ENCODE data around the gene TYR.
"Not testable (repeated sequence)": the region's sequence is repeated elsewhere in the genome, so short reads cannot be mapped to it uniquely, and the experiment has no call there.

Gene TYR

GRCh38 chr11:89273220-89273619 is 95.5 kb downstream of the TYR start:
- DNase-seq = not testable (repeated sequence)

- DNase-seq = no peak
Observed at GRCh38 chr11:89275966-89276365, 98.3 kb downstream of the TYR start.

GRCh38 chr11:89279176-89279575 is 101.5 kb downstream of the TYR start:
- no peak for DNase-seq

- not testable (repeated sequence) for DNase-seq
Observed at GRCh38 chr11:89281032-89281677, 103.5 kb downstream of the TYR start.

GRCh38 chr11:89286601-89287000 is 108.9 kb downstream of the TYR start:
- DNase-seq = not testable (repeated sequence)

- DNase-seq = not testable (repeated sequence)
Observed at GRCh38 chr11:89288004-89288403, 110.3 kb downstream of the TYR start.

- DNase-seq = no peak
Observed at GRCh38 chr11:89293965-89294679, 116.4 kb downstream of the TYR start.

- not testable (repeated sequence) for DNase-seq
Observed at GRCh38 chr11:89295023-89295422, 117.3 kb downstream of the TYR start.

- not testable (repeated sequence) for DNase-seq
Observed at GRCh38 chr11:89303029-89303428, 125.4 kb downstream of the TYR start.

GRCh38 chr11:89308272-89308671 is 130.6 kb downstream of the TYR start:
- DNase-seq = not testable (repeated sequence)

- not testable (repeated sequence) for DNase-seq
Observed at GRCh38 chr11:89309321-89309985, 131.8 kb downstream of the TYR start.

- not testable (repeated sequence) for DNase-seq
Observed at GRCh38 chr11:89310607-89311006, 132.9 kb downstream of the TYR start.

- DNase-seq = no peak
Observed at GRCh38 chr11:89321401-89321800, 143.7 kb downstream of the TYR start.

- no peak for DNase-seq
Observed at GRCh38 chr11:89327885-89328284, 150.2 kb downstream of the TYR start.

GRCh38 chr11:89331940-89332339 is 154.3 kb downstream of the TYR start:
- DNase-seq = not testable (repeated sequence)

GRCh38 chr11:89333704-89334103 is 156.0 kb downstream of the TYR start:
- not testable (repeated sequence) for DNase-seq

- DNase-seq = not testable (repeated sequence)
Observed at GRCh38 chr11:89337100-89337650, 159.5 kb downstream of the TYR start.

GRCh38 chr11:89338073-89338472 is 160.4 kb downstream of the TYR start:
- not testable (repeated sequence) for DNase-seq

GRCh38 chr11:89340450-89340849 is 162.8 kb downstream of the TYR start:
- DNase-seq = not testable (repeated sequence)

- not testable (repeated sequence) for DNase-seq
Observed at GRCh38 chr11:89342880-89343572, 165.4 kb downstream of the TYR start.
